Measurements from ENCODE around the gene RERE. TPM values are rescaled to one million over a fixed set of nuclear protein-coding genes. Genes with fewer than 3 reads are reported as not detected.

Gene RERE
- total RNA-seq, 1 experiment from 2014 or later: 55.2 TPM

GRCh38 chr1:8666389-8667167 lies 150.9 kb downstream of the RERE start:
- Histone ChIP-seq H3K27me3 (ENCODE audit: low read length) (no peaks in the 10 kb centered on the region), H4K20me1 (ENCODE audit: insufficient read depth, low read depth, low read length) (peaks cover 82% of the 10 kb centered on the region), H2AFZ (ENCODE audit: low read length) (no peak overlapping the region), H3K4me1 (ENCODE audit: low read length) (peaks cover 28% of the 10 kb centered on the region), H3K4me2 (ENCODE audit: low read depth, low read length, poor library complexity, severe bottlenecking) (no peak overlapping the region), H3K9ac (ENCODE audit: low read length) (no peak overlapping the region), H3K9me2 (replicated peaks; ENCODE audit: insufficient read depth, low read length) (no peaks in the 10 kb centered on the region), H3K4me3 (ENCODE audit: low read length) (no peak overlapping the region), H3K79me2 (ENCODE audit: low read length) (no peaks in the 10 kb centered on the region), H3K36me3 (ENCODE audit: insufficient read depth, low read length) (no peaks in the 10 kb centered on the region), H3K9me3 (ENCODE audit: low read length) (no peaks in the 10 kb centered on the region), H3K27ac (ENCODE audit: low read length) (no peak overlapping the region)
- DNase-seq: peak; percentile 59

- Histone ChIP-seq H3K4me1 (ENCODE audit: low read length) (peaks cover 36% of the 10 kb centered on the region), H3K9ac (ENCODE audit: low read length) (no peak overlapping the region), H3K9me2 (replicated peaks; ENCODE audit: insufficient read depth, low read length) (no peaks in the 10 kb centered on the region), H3K4me3 (ENCODE audit: low read length) (no peak overlapping the region), H3K79me2 (ENCODE audit: low read length) (no peaks in the 10 kb centered on the region), H3K36me3 (ENCODE audit: insufficient read depth, low read length) (no peaks in the 10 kb centered on the region), H3K27me3 (ENCODE audit: low read length) (no peaks in the 10 kb centered on the region), H3K4me2 (ENCODE audit: low read depth, low read length, poor library complexity, severe bottlenecking) (no peak overlapping the region), H2AFZ (ENCODE audit: low read length) (no peak overlapping the region), H3K27ac (ENCODE audit: low read length) (no peak overlapping the region), H4K20me1 (ENCODE audit: insufficient read depth, low read depth, low read length) (peaks cover 82% of the 10 kb centered on the region), H3K9me3 (ENCODE audit: low read length) (no peaks in the 10 kb centered on the region)
- no peak for DNase-seq
Observed at GRCh38 chr1:8665833-8666232, 151.6 kb downstream of the RERE start.

GRCh38 chr1:8664887-8665286 lies 152.6 kb downstream of the RERE start:
- Histone ChIP-seq H3K4me2 (ENCODE audit: low read depth, low read length, poor library complexity, severe bottlenecking) (no peak overlapping the region), H4K20me1 (ENCODE audit: insufficient read depth, low read depth, low read length) (peaks cover 83% of the 10 kb centered on the region)

DNA sequence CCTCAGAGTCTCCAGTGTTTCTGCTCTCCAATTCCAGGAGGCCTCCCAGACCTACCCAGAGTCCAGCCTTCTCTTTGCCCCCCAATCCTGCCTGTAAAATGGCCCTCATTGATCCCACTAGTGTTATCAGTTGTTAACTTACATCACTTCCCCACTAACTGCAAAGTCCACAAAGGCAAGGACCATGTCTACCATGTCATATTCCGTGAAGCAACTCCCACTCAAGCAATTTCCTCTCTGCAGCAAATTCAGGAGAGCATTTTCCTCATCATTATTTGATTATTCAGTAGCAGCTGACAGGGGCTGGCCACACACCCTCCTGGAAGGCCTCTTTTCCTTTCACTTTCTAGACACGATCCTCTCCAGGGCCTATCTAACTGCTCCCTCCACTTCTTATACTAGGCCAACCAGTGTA lies 153.5 kb downstream of the RERE start:
- H3K4me3 ChIP-seq (ENCODE audit: low read length): no peak overlapping the region
- DNase-seq: no peak

More at GRCh38 chr1:8664887-8665286, 152.6 kb downstream of the RERE start:
- Histone ChIP-seq H3K79me2 (ENCODE audit: low read length) (no peaks in the 10 kb centered on the region), H3K27ac (ENCODE audit: low read length) (no peak overlapping the region), H3K9ac (ENCODE audit: low read length) (no peak overlapping the region), H3K9me3 (ENCODE audit: low read length) (no peaks in the 10 kb centered on the region), H2AFZ (ENCODE audit: low read length) (no peak overlapping the region), H3K4me1 (ENCODE audit: low read length) (peaks cover 43% of the 10 kb centered on the region), H3K27me3 (ENCODE audit: low read length) (no peaks in the 10 kb centered on the region), H3K36me3 (ENCODE audit: insufficient read depth, low read length) (no peaks in the 10 kb centered on the region), H3K9me2 (replicated peaks; ENCODE audit: insufficient read depth, low read length) (no peaks in the 10 kb centered on the region), H3K4me3 (ENCODE audit: low read length) (no peak overlapping the region)
- DNase-seq: no peak

GRCh38 chr1:8663090-8663802 lies 154.2 kb downstream of the RERE start:
- no peak overlapping the region for H3K4me2 ChIP-seq (ENCODE audit: low read depth, low read length, poor library complexity, severe bottlenecking)
- no peaks in the 10 kb centered on the region for H3K9me3 ChIP-seq (ENCODE audit: low read length)
- no peaks in the 10 kb centered on the region for H3K27me3 ChIP-seq (ENCODE audit: low read length)
- H3K4me3 ChIP-seq (ENCODE audit: low read length): no peak overlapping the region
- H4K20me1 ChIP-seq (ENCODE audit: insufficient read depth, low read depth, low read length): peaks cover 76% of the 10 kb centered on the region
- no peak overlapping the region for H3K9ac ChIP-seq (ENCODE audit: low read length)
- no peaks in the 10 kb centered on the region for H3K79me2 ChIP-seq (ENCODE audit: low read length)
- H2AFZ ChIP-seq (ENCODE audit: low read length): no peak overlapping the region
- no peaks in the 10 kb centered on the region for H3K36me3 ChIP-seq (ENCODE audit: insufficient read depth, low read length)
- no peaks in the 10 kb centered on the region for H3K9me2 ChIP-seq (replicated peaks; ENCODE audit: insufficient read depth, low read length)
- H3K27ac ChIP-seq (ENCODE audit: low read length): no peak overlapping the region
- peaks cover 43% of the 10 kb centered on the region for H3K4me1 ChIP-seq (ENCODE audit: low read length)
- DNase-seq: no peak

More for the DNA sequence above, 153.5 kb downstream of the RERE start:
- H4K20me1 ChIP-seq (ENCODE audit: insufficient read depth, low read depth, low read length): peaks cover 80% of the 10 kb centered on the region
- no peaks in the 10 kb centered on the region for H3K36me3 ChIP-seq (ENCODE audit: insufficient read depth, low read length)
- no peak overlapping the region for H2AFZ ChIP-seq (ENCODE audit: low read length)
- H3K9ac ChIP-seq (ENCODE audit: low read length): no peak overlapping the region
- no peaks in the 10 kb centered on the region for H3K27me3 ChIP-seq (ENCODE audit: low read length)
- H3K9me2 ChIP-seq (replicated peaks; ENCODE audit: insufficient read depth, low read length): no peaks in the 10 kb centered on the region
- H3K79me2 ChIP-seq (ENCODE audit: low read length): no peaks in the 10 kb centered on the region
- H3K4me2 ChIP-seq (ENCODE audit: low read depth, low read length, poor library complexity, severe bottlenecking): no peak overlapping the region
- peaks cover 43% of the 10 kb centered on the region for H3K4me1 ChIP-seq (ENCODE audit: low read length)
- no peak overlapping the region for H3K27ac ChIP-seq (ENCODE audit: low read length)
- H3K9me3 ChIP-seq (ENCODE audit: low read length): no peaks in the 10 kb centered on the region

DNA sequence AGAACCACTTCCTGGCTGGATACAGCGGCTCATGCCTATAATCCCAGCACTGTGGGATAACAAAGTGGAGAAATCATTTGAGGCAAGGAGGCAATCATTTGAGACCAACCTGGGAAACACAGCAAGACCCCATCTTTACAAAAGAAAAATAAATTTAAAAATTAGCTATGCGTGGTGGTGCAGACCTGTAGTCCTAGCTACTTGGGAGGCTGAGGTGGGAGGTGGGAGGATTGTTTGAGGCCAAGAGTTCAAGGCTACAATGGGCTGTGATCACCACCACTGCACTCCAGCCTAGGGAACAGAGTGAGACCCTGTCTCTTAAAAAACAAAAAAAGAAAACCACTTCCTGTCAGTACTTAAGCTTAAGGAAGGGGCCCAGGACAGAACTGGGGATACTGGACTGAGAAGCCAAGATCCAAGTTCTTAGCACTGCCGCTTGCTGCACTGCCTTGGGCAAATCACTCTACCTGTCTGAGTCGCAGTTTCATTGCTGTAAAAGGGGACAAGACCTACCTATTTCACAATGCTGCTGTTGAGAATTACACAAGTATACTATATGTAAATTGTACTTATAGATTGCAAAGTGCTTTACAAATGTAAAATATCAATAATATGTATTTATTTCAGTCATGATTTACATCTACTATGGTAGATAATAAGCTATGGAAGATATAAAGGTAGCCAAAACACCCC lies 154.9 kb downstream of the RERE start:
- H3K27ac ChIP-seq (ENCODE audit: low read length): no peak overlapping the region
- H2AFZ ChIP-seq (ENCODE audit: low read length): no peak overlapping the region
- DNase-seq: no peak
- no peaks in the 10 kb centered on the region for H3K9me3 ChIP-seq (ENCODE audit: low read length)
- H3K4me2 ChIP-seq (ENCODE audit: low read depth, low read length, poor library complexity, severe bottlenecking): peak overlapping the region; percentile 44
- H3K4me1 ChIP-seq (ENCODE audit: low read length): peaks cover 38% of the 10 kb centered on the region
- no peak overlapping the region for H3K4me3 ChIP-seq (ENCODE audit: low read length)
- no peaks in the 10 kb centered on the region for H3K9me2 ChIP-seq (replicated peaks; ENCODE audit: insufficient read depth, low read length)
- peaks cover 69% of the 10 kb centered on the region; the same call in 1 of the 2 replicates for H4K20me1 ChIP-seq (ENCODE audit: insufficient read depth, low read depth, low read length)
- H3K79me2 ChIP-seq (ENCODE audit: low read length): no peaks in the 10 kb centered on the region
- H3K36me3 ChIP-seq (ENCODE audit: insufficient read depth, low read length): no peaks in the 10 kb centered on the region
- H3K9ac ChIP-seq (ENCODE audit: low read length): no peak overlapping the region
- no peaks in the 10 kb centered on the region for H3K27me3 ChIP-seq (ENCODE audit: low read length)

DNA sequence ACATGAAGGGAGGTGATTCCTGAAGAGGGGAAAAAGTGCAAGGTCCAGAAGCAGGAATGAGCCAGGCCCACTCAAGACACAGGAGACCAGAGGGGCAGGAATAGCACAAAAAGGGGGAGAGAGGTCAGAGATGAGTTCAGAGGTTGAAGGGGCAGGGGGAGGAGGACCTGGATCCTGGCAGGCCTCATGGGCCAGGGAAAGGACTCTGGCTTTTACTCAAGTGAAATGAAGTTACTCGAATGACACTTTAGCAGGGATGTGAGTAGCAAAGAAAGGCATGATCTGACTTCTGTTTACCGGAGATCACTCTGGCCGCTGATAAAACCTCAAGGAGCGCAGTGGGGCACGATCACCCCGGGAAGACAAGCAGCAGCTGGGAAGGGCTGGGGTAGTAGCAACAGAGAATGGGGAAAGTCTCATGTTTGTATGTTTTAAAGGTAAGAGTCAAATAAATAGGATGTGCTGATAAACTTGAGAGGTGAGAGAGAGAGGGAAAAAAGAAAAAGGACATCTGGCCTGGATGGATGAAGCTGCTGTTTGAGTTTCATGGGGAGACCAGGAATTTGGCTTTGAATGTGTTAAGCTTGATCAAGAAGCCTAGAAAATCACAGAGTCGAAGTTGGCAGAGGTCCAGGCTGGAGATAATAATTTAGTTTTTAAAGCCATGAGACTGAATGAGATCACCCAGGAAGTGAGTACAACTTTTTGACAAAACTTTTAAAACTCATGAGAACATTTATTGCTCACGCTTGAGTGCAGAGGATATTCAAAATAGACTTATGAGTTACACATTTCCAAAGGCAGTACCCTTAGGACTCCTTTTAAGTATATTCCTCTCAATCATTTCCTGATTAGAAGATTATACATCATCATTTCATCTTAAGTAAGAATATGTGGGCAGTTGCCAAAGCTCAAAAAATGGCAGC lies 156.0 kb downstream of the RERE start:
- H3K36me3 ChIP-seq (ENCODE audit: insufficient read depth, low read length): no peaks in the 10 kb centered on the region
- no peaks in the 10 kb centered on the region for H3K9me2 ChIP-seq (replicated peaks; ENCODE audit: insufficient read depth, low read length)
- no peak overlapping the region for H3K27ac ChIP-seq (ENCODE audit: low read length)
- H3K79me2 ChIP-seq (ENCODE audit: low read length): no peaks in the 10 kb centered on the region
- H4K20me1 ChIP-seq (ENCODE audit: insufficient read depth, low read depth, low read length): peaks cover 60% of the 10 kb centered on the region; the same call in 1 of the 2 replicates
- no peak overlapping the region for H2AFZ ChIP-seq (ENCODE audit: low read length)
- H3K4me2 ChIP-seq (ENCODE audit: low read depth, low read length, poor library complexity, severe bottlenecking): peak overlapping the region; percentile 44
- DNase-seq: peak; percentile 63
- peaks cover 29% of the 10 kb centered on the region for H3K4me1 ChIP-seq (ENCODE audit: low read length)
- no peak overlapping the region for H3K9ac ChIP-seq (ENCODE audit: low read length)
- H3K9me3 ChIP-seq (ENCODE audit: low read length): no peaks in the 10 kb centered on the region
- H3K27me3 ChIP-seq (ENCODE audit: low read length): no peaks in the 10 kb centered on the region
- H3K4me3 ChIP-seq (ENCODE audit: low read length): no peak overlapping the region

All from Karpas-422 (cell line).